Stimulated activated CD4-positive, alpha-beta T cell treated with anti-CD3 and anti-CD28 coated beads, Interleukin-4, amount 100 ng/mL, for 24 hours (primary cell): ENCODE data around the gene ARMC9.

Experiments used
- DNase-seq: peaks from one replicate; pipeline ENCODE4 v3.0.0-alpha.2; 2020

Gene ARMC9

GRCh38 chr2:231318954-231319353, 120.5 kb downstream of the ARMC9 start:
- DNase-seq = no peak

- no peak for DNase-seq
Observed at GRCh38 chr2:231319867-231320266, 121.4 kb downstream of the ARMC9 start.

DNA sequence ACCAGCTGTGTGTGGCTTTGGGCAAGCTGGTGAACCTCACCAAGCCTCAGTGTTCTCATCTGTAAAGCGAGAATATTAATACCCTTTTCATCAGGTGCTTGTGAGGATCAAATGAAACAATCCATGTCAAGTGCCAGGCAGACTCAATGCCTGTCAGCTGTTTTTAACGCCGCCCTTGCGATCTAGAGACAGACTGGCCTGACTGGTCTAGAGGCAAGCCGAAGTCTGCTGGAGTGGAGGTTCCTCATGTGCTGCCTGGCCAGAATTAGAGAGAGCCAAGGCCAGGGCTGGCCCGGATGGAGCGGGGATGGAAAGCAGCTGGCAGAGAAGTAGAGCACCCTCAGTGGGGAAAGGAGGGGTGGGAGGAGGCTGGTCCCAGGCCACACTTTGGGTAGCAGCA, 122.6 kb downstream of the ARMC9 start:
- DNase-seq = no peak

GRCh38 chr2:231321556-231322334, 123.3 kb downstream of the ARMC9 start:
- no peak for DNase-seq

DNA sequence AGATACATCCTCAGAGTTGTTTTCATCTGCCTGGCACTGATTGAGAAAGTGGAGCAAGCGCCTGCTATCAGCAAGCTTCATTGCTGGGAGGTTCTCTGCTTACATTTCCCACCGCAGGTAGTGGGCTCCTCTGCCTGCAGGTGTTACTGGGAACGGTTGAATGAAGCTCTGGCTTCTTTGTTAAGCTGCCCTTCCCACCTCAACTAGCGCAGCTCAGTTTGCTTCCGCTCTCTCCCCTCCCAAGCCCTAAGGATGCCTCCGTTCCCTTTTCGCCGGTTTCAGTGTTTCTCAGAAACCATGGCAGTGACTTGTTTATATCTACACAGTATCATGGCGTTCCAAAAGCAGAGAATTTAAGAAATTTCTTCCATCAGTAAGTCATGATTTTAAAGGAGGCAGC, 124.9 kb downstream of the ARMC9 start:
- DNase-seq = no peak

- no peak for DNase-seq
Observed at GRCh38 chr2:231325826-231326225, 127.4 kb downstream of the ARMC9 start.

- no peak for DNase-seq
Observed at GRCh38 chr2:231326404-231326803, 128.0 kb downstream of the ARMC9 start.

GRCh38 chr2:231330311-231330710, 131.9 kb downstream of the ARMC9 start:
- no peak for DNase-seq

DNA sequence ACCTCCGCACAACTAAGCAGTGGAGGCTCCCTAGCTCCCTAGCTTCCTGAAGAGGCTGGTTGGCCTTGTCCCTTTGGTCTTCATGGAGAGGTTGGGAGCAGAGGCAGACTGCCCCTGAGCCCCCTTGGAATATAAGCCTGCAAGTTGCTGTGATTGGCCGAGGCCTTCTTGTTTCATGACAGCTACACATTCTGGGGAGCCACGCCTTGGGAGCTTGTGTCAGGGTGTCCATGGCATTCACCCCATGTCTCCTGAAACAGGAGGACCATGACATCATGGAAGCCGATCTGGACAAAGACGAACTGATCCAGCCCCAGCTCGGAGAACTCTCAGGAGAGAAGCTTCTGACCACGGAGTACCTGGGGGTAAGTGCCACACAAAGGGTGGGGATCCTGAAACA, 133.1 kb downstream of the ARMC9 start:
- DNase-seq = no peak

GRCh38 chr2:231332388-231332787, 134.0 kb downstream of the ARMC9 start:
- no peak for DNase-seq

- DNase-seq = no peak
Observed at GRCh38 chr2:231332872-231333500, 134.6 kb downstream of the ARMC9 start.

DNA sequence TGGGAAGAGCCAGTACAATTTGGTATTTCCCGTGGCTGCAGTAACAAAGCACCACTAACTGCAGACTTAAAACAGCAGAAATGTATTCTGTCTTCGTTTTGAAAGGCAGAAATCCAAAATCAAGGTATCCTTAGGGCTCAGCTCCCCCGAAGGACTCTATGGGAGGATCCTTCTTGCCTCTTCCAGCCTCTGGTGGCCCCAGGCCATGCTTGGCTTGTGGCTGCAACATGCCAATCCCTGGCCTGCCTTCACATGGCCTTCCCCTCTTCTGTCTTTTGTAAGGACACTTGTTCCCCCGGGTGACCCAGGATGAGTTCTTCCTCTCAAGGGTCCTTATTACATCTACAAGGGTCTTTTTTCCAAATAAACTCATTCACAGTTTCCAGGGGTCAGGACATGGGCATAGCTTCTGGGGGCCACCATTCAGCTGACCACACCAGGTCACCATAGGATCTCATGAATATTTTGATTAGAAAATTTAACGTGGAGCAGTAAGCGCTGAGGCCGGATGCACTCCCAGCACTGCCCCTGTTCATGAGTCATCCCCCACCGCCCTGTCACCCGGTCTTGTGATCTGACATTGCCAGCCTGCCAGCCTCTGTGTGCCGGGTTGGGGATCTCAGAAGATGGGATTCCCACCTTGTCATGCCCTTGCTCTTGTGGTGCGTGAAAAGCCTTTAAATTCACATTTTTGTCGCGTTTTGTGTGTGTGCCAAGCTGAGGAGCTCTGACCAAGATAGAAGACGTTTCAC, 135.9 kb downstream of the ARMC9 start:
- no peak for DNase-seq

DNA sequence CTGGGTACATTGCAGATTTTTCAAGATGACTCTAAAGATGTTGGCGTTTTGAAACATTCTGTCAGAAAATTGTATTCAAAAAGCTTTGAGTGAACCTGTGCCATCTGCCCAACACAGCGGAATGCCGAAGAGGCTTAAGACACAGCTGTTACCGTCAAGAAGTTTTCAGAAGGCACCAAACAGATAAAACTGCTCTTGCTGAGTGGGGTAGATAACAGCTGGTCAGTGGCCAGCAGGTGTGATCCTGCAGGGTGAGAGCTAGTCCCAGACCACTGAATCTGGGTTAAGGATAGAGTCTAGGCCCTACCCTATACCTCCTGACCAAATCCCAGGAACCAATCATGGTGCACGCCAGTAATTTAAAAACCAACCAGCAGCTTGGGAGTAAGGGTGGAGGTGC, 136.6 kb downstream of the ARMC9 start:
- DNase-seq = no peak

DNA sequence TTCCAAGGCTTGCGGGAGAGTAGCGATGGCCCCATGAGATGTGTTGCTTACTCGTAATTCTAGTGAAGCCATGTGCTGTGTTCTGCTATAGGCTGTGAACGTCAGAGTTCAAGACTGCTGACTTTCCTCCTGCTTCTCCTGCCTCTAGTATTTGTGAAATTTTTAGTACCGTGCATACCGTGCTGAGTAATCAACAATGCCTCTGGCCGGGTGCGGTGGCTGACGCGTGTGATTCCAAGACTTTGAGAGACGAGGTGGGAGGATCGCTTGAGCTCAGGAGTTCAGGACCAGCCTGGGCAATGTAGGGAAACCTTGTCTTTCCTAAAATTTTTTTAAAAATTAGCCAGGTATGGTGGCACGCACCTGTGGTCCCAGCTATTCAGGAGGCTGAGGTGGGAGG, 137.2 kb downstream of the ARMC9 start:
- no peak for DNase-seq

- no peak for DNase-seq
Observed at GRCh38 chr2:231336236-231336635, 137.8 kb downstream of the ARMC9 start.

DNA sequence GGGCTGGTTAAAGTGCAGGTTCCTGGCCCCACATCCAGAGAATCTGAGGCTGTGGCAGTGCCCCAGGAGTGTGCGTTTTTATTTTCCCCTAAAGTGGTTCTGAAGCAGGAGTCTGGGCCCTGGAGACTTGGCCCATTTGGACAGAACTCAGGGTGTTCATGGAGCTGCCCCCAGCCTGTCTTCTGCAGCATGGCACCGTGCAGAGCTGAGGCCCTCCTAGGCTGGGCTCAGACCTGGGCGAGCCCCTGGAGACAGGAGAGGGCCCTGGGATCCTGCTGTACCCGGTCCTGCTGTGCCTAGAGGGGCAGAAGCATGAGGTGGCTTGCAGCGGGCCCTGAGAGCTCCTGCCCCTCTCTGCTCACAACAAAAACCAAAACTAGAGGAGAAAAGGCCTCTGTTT, 138.3 kb downstream of the ARMC9 start:
- no peak for DNase-seq

DNA sequence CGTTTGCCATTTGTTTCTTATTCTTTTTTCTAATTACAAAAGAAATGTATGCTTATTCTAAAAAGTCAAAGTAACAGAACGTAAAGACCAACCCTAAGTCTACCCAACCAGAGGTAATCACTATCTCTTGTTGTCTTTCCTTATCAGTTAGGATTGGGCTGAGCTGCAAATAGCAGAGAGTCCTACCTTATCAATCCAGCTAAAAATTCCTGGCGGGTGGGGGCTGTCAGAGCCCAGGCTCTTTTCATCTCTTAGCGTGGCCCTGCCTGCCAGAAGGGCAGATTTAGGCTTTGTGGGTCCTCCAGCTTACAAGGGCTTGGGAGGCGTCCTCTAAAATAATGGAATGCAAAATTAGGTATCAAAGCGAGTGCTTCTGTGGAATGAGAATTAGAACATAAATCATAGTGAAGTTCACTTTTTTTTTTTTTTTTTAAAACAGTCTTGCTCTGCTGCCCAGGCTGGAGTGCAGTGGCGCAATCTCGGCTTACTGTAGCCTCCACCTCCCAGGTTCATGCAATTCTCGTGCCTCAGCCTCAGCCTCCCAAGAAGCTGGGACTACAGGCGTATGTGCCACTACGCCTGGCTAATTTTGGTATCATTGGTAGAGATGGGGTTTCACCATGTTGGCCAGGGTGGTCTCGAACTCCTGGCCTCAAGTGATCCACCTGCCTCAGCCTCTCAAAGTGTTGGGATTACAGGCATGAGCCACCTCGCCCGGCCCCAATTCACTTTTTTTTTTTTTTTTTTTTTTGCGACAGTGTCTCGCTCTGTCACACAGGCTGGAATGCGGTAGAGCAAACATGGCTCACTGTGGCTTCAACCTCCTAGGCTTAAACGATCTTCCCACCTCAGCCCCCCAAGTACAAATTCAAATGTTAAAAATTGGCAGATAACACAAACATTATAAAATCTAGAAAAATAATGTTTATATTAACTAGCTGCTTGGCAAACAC, 139.7 kb downstream of the ARMC9 start:
- DNase-seq = no peak

DNA sequence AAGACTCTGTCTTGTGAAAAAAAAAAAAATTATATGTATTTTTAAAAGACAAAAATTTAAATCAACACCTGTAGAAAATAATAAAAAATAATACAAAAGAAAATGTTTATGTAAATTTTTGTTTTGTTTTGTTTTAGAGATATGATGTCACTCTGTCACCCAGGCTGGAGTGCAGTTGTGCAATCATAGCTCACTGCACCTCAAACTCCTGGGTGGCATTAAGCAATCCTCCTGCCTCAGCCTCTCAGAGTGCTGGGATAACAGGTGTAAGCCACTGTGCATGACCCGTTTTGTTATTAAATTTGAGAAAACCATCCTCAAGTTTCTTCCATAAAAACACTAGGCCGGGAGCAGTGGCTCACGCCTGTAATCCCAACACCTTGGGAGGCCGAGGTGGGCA, 140.9 kb downstream of the ARMC9 start:
- DNase-seq = no peak

- no peak for DNase-seq
Observed at GRCh38 chr2:231341100-231341499, 142.7 kb downstream of the ARMC9 start.

DNA sequence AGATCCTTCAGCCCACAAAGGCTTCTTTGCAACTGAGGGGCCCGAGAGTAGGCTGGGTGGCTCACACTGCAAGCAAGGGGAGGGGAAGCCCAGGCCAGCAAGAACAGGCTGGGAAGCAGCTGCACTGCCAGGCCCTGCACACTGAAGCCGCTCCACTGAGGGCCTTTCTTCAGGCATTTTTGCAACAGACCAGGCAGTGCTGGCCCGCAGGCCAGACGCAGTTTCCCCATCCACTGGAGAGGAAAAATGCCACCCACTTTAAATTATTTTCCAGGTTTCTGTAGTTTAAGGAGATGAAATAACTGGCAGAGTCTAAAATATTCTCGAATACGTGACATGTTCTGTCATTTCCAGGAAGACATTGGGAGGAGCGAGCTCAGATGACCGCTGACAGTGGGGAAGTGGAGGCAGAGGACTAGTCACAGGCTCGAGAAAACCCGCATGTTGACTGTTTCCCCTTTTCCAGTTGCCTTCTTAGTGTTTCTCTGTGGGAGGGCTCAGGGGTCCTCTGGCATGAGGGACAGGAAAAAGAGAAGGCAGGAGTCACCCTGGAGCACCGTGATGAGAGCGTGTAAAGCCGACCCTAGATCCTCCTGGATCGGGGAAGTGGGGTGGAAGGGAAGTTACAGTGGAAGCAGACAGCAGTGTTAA, 143.8 kb downstream of the ARMC9 start:
- DNase-seq = no peak

DNA sequence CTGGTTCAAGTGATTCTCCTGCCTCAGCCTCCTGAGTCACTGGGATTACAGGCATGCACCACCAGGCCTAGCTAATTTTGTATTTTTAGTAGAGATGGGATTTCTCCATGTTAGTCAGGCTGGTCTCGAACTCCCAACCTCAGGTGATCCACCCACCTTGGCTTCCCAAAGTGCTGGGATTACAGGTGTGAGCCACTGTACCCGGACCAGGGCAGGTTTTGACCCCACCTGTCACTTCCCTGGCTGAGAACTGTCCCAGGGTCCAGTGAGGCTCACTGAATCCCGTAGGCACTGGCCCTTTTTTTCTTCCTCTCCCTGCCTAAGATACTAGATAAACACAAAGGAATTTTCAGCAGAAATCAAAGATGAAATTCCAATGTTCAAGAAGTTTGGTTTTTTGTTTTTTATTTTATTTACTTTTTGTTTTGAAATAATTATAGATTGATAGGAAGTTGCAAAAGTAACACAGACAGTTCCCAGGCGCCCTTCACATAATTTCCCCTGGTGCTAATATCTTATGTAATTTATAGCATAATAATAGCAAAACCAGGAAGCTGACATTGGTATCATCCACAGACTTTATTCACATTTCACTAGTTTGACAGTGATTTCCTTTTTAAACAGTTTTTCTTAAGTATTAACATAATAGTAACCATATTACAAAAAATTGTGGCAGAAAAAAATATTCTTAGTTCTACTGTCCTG, 144.7 kb downstream of the ARMC9 start:
- DNase-seq = no peak

GRCh38 chr2:231343988-231344387, 145.6 kb downstream of the ARMC9 start:
- DNase-seq = no peak
